ENCODE data around the gene KRT24.

- no peak for TF ChIP-seq EZH2phosphoT487 (IDR thresholded peaks at IDR 0.05; ENCODE audit: low read depth)
- TF ChIP-seq, protein P1, sequence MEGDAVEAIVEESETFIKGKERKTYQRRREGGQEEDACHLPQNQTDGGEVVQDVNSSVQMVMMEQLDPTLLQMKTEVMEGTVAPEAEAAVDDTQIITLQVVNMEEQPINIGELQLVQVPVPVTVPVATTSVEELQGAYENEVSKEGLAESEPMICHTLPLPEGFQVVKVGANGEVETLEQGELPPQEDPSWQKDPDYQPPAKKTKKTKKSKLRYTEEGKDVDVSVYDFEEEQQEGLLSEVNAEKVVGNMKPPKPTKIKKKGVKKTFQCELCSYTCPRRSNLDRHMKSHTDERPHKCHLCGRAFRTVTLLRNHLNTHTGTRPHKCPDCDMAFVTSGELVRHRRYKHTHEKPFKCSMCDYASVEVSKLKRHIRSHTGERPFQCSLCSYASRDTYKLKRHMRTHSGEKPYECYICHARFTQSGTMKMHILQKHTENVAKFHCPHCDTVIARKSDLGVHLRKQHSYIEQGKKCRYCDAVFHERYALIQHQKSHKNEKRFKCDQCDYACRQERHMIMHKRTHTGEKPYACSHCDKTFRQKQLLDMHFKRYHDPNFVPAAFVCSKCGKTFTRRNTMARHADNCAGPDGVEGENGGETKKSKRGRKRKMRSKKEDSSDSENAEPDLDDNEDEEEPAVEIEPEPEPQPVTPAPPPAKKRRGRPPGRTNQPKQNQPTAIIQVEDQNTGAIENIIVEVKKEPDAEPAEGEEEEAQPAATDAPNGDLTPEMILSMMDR (IDR thresholded peaks at IDR 0.05; ENCODE audit: low read depth, low read length), result no peak
Measured at GRCh38 chr17:40666331-40666730, 37.2 kb downstream of the KRT24 start.
